HAP-1 (cell line): ENCODE measurements around the gene NPAS2.

ENCODE experiments used
- DNase-seq, 2 experiments: peaks; one replicate each; pipeline ENCODE4 v3.0.0-alpha.2; 2016 to 2020; ENCODE audit warnings: low spot score in 2 of 2
- H3K27me3 ChIP-seq: fragments of 250-450 bp; sonication (Bioruptor Pico); 2 replicates; pipeline ENCODE4 v1.5.1; 2020; ENCODE audit warnings: low read depth, mild to moderate bottlenecking, moderate library complexity
- H3K36me3 ChIP-seq: fragments of 250-450 bp; sonication (Bioruptor Pico); replicated peaks from 2 replicates; pipeline ENCODE4 v1.5.1; 2020; ENCODE audit warnings: mild to moderate bottlenecking
- H3K4me1 ChIP-seq: fragments of 250-450 bp; sonication (Bioruptor Pico); 2 replicates; pipeline ENCODE4 v1.5.1; 2020; ENCODE audit warnings: mild to moderate bottlenecking
- H3K4me3 ChIP-seq: fragments of 250-450 bp; sonication (Bioruptor Pico); 2 replicates; pipeline ENCODE4 v1.5.1; 2020; ENCODE audit warnings: mild to moderate bottlenecking, moderate library complexity
- H3K9me3 ChIP-seq: fragments of 250-450 bp; sonication (Bioruptor Pico); 2 replicates; pipeline ENCODE4 v1.5.1; 2020; ENCODE audit warnings: mild to moderate bottlenecking, moderate library complexity
- in situ Hi-C: fragments of 300-500 bp; cut with MboI; formaldehyde crosslinking; loops from 3 replicates; pipeline ENCODE4 v1.14.3; 2020; ENCODE audit warnings: low sequenced_read_pairs, inconsistent platforms, mixed read lengths

Gene NPAS2

DNA sequence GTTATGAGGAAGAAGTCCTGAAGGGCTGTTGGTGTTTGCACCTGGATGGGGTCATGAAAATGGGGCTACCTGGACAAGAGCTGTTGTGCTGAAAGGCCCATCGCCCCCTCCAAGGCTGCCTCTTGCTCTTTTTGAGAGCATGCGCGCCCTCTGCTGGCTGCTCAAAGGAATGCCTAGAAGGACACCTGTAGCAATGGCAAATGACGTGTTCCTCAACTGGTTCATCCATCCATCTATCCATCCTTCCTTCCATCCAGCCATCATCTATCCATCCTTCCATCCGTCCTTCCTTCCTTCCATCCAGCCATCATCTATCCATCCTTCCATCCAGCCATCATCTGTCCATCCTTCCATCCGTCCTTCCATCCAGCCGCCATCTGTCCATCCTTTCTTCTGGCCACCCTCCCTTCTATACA is 165.0 kb downstream of the NPAS2 start:
- peak; percentile 67 to 85 for DNase-seq
- Histone ChIP-seq H3K4me1 (no peaks in the 10 kb centered on the region), H3K36me3 (no peaks in the 10 kb centered on the region), H3K4me3 (no peak overlapping the region), H3K9me3 (no peaks in the 10 kb centered on the region), H3K27me3 (no peaks in the 10 kb centered on the region)
- in situ Hi-C loops, result loop anchor here (25.0 kb wide), 1 partner anchor 573 kb away; the partner anchor contains the start of gene CHST10

DNA sequence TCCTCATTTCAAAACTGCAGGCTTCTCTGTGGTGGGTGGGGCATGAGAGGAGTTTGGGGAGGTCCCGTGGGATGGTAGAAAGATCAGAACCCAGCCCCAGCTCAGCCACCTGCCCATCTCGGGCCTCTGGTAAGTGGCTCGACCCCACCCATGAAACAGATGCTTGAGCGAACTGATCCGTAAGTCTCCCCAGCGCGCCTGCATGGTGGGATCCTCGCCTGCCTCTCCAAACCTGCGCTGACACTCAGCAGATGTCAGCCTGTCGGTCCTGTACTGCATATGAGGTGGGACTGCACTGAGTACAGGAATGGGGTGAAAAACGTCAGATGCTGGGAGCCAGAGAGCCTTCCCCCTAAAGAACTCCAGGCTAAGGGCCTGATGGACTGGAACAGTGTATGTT is 166.2 kb downstream of the NPAS2 start:
- no peaks in the 10 kb centered on the region for H3K27me3 ChIP-seq
- no peak overlapping the region for H3K4me3 ChIP-seq
- no peak for DNase-seq
- H3K4me1 ChIP-seq, result no peaks in the 10 kb centered on the region
- no peaks in the 10 kb centered on the region for H3K9me3 ChIP-seq
- in situ Hi-C loops, result loop anchor here (25.0 kb wide), 1 partner anchor 574 kb away; the partner anchor contains the start of gene CHST10
- no peaks in the 10 kb centered on the region for H3K36me3 ChIP-seq

GRCh38 chr2:100987536-100987935 is 167.6 kb downstream of the NPAS2 start:
- Histone ChIP-seq H3K4me3 (no peak overlapping the region), H3K4me1 (no peaks in the 10 kb centered on the region), H3K9me3 (no peaks in the 10 kb centered on the region), H3K36me3 (no peaks in the 10 kb centered on the region), H3K27me3 (no peaks in the 10 kb centered on the region)
- DNase-seq, result no peak
- in situ Hi-C loops, result loop anchor here (25.0 kb wide), 1 partner anchor 575 kb away; the partner anchor contains the start of gene CHST10

DNA sequence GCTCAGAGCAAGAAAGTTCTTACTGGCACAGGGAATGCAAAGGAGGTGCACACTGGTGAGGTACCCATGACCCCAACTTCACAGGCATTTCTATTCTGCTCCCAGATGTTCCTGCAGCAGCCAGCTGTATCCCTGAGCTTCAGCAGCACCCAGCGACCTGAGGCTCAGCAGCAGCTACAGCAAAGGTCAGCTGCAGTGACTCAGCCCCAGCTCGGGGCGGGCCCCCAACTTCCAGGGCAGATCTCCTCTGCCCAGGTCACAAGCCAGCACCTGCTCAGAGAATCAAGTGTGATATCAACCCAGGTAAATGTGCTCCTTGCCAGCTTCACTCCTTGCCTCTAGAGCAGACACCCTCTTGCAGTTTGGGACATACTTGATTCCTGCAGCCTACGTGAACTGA is 168.0 kb downstream of the NPAS2 start:
- DNase-seq, result no peak
- no peaks in the 10 kb centered on the region for H3K27me3 ChIP-seq
- H3K4me1 ChIP-seq, result no peaks in the 10 kb centered on the region
- no peaks in the 10 kb centered on the region for H3K36me3 ChIP-seq
- in situ Hi-C loops, result loop anchor here (25.0 kb wide), 1 partner anchor 576 kb away; the partner anchor contains the start of gene CHST10
- H3K9me3 ChIP-seq, result no peaks in the 10 kb centered on the region
- no peak overlapping the region for H3K4me3 ChIP-seq

GRCh38 chr2:100988630-100989417 is 168.9 kb downstream of the NPAS2 start:
- H3K27me3 ChIP-seq, result no peaks in the 10 kb centered on the region
- DNase-seq, result no peak
- no peaks in the 10 kb centered on the region for H3K9me3 ChIP-seq
- no peaks in the 10 kb centered on the region for H3K36me3 ChIP-seq
- in situ Hi-C loops, result loop anchor here (25.0 kb wide), 1 partner anchor 577 kb away; the partner anchor contains the start of gene CHST10
- no peak overlapping the region for H3K4me3 ChIP-seq
- no peaks in the 10 kb centered on the region for H3K4me1 ChIP-seq

GRCh38 chr2:100989666-100990065 is 169.7 kb downstream of the NPAS2 start:
- H3K9me3 ChIP-seq, result no peaks in the 10 kb centered on the region
- no peak for DNase-seq
- H3K4me1 ChIP-seq, result no peaks in the 10 kb centered on the region
- no peak overlapping the region for H3K4me3 ChIP-seq
- no peaks in the 10 kb centered on the region for H3K36me3 ChIP-seq
- H3K27me3 ChIP-seq, result no peaks in the 10 kb centered on the region
- in situ Hi-C loops, result loop anchor here (5.0 to 25.0 kb wide), 3 partner anchors 257 to 577 kb away; partner anchors contain the start of gene CHST10

DNA sequence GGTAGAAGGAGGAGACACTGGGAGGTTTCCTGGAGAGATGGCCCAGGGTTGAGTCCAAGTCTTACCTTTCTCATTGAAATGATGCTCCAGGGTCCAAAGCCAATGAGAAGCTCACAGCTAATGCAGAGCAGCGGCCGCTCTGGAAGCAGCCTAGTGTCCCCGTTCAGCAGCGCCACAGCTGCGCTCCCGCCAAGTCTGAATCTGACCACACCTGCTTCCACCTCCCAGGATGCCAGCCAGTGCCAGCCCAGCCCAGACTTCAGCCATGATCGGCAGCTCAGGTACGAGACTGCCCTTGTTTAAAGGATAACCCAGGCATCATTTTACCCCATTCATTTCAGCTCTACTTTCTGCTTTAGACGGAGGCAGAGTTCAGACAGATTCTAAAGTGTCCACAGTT is 170.2 kb downstream of the NPAS2 start:
- DNase-seq, result no peak
- no peak overlapping the region for H3K4me3 ChIP-seq
- in situ Hi-C loops, result loop anchor here (5.0 to 25.0 kb wide), 3 partner anchors 258 to 578 kb away; partner anchors contain the start of gene CHST10
- no peaks in the 10 kb centered on the region for H3K27me3 ChIP-seq
- H3K36me3 ChIP-seq, result no peaks in the 10 kb centered on the region; the same call in 1 of the 2 replicates
- H3K9me3 ChIP-seq, result no peaks in the 10 kb centered on the region
- H3K4me1 ChIP-seq, result no peaks in the 10 kb centered on the region

DNA sequence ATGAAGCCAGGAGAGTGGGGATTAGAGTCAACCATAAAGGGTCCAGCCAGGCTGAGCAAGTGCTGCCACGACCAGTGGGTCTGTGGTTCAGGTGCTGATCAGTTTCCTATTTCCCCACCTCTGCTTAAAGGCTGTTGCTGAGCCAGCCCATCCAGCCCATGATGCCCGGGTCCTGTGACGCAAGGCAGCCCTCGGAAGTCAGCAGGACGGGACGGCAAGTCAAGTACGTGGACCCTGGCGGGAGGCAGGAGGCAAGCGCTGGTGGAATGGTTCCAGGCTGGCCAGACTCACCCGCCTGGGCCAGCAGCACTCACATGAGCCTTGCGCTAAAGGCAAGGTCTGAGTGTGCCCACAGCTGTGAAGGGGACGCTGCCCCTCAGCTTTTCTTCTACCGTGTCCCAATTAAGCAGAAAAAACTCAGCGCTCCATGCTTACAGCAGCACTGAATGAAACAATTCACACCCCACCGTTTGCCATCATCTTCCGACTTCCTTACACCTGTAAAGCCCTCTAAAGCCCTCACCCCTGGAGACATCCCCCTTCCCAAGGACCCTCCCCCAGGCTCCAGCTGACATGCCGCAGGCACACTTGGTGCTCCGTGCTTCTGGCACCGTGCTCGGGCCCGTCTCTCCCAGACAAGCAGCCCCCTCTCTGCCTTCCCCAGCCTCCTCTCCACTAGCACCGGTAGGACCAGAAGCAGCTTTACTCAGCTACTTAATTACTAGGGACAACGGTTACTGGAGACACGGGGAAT is 170.9 kb downstream of the NPAS2 start:
- Histone ChIP-seq H3K4me1 (no peaks in the 10 kb centered on the region; the same call in 1 of the 2 replicates), H3K4me3 (no peak overlapping the region), H3K27me3 (no peaks in the 10 kb centered on the region), H3K9me3 (no peaks in the 10 kb centered on the region), H3K36me3 (no peaks in the 10 kb centered on the region; the same call in 1 of the 2 replicates)
- DNase-seq, result no peak
- in situ Hi-C loops, result loop anchor here (5.0 to 25.0 kb wide), 3 partner anchors 259 to 579 kb away; partner anchors contain the start of gene CHST10

DNA sequence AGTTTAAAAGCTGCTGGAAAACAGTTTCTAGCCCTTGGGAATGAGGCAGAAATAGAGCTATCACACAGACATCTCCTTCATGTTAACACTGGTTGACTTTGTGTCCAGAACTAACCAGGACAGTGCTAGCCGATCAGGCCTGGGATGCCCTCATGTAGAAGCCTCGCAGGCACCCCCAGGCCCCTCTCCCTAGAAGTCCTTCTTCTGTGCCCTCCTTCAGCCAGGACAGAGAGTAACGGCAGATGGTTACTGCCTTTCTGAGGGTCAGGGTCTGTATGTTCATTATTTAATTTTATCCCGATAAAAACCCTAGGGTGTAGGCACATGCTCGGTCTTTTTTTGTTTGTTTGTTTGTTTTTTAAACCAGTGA is 171.4 kb downstream of the NPAS2 start:
- H3K4me1 ChIP-seq, result peaks cover 4% of the 10 kb centered on the region
- in situ Hi-C loops, result loop anchor here (5.0 to 25.0 kb wide), 3 partner anchors 259 to 579 kb away; partner anchors contain the start of gene CHST10
- H3K4me3 ChIP-seq, result no peak overlapping the region
- H3K27me3 ChIP-seq, result no peaks in the 10 kb centered on the region
- no peaks in the 10 kb centered on the region; the same call in 1 of the 2 replicates for H3K36me3 ChIP-seq
- H3K9me3 ChIP-seq, result no peaks in the 10 kb centered on the region
- no peak for DNase-seq

GRCh38 chr2:100992262-100992661 is 172.3 kb downstream of the NPAS2 start:
- Histone ChIP-seq H3K9me3 (no peaks in the 10 kb centered on the region), H3K4me1 (peaks cover 7% of the 10 kb centered on the region), H3K36me3 (peaks cover 3% of the 10 kb centered on the region), H3K4me3 (no peak overlapping the region), H3K27me3 (no peaks in the 10 kb centered on the region)
- in situ Hi-C loops, result loop anchor here (5.0 to 25.0 kb wide), 3 partner anchors 260 to 580 kb away; partner anchors contain the start of gene CHST10
- no peak for DNase-seq

DNA sequence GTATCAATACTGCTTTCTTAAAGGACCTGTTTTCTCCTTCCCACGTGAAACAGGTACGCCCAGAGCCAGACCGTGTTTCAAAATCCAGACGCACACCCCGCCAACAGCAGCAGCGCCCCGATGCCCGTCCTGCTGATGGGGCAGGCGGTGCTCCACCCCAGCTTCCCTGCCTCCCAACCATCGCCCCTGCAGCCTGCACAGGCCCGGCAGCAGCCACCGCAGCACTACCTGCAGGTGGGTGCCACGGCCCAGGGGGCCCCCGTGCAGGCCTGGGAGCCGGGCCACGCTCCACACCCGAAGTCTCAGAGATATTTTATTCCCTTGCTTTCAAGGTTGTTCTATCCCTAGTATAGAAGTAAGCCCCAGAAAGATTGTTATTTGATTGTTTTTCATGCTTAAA is 173.4 kb downstream of the NPAS2 start:
- no peak for DNase-seq
- peaks cover 10% of the 10 kb centered on the region for H3K4me1 ChIP-seq
- no peaks in the 10 kb centered on the region for H3K27me3 ChIP-seq
- in situ Hi-C loops, result loop anchor here (5.0 to 25.0 kb wide), 3 partner anchors 261 to 581 kb away; partner anchors contain the start of gene CHST10
- peaks cover 3% of the 10 kb centered on the region for H3K36me3 ChIP-seq
- H3K9me3 ChIP-seq, result no peaks in the 10 kb centered on the region
- H3K4me3 ChIP-seq, result no peak overlapping the region

DNA sequence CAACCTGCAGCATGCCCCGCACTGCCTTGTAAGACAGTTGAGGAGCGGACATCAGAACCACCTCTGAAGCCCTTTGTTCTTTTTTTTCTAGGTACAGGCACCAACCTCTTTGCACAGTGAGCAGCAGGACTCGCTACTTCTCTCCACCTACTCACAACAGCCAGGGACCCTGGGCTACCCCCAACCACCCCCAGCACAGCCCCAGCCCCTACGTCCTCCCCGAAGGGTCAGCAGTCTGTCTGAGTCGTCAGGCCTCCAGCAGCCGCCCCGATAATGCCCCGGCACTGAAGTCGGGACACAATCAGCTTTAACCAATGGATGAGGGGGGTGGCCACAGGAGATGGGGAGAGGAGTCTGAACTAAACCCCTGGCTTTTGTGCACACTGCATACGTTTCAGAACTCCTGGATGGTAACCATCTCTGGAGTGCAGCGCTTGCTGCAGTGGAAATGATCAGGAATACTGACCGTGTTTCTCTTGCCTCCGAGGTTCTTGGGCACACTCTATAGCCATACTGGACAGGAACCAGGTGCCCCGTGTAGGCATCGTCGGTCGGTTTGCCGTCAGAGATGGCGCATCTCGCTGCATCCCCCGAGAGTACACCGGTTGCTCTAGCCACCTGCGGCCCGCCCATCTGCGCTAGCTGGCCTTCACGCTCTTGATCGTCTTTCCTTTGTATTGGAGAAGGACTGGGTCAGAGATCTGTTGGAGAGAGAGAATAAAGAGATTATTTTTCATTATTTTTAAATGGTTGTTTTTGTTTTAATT is 175.6 kb downstream of the NPAS2 start:
- in situ Hi-C loops, result loop anchor here (25.0 kb wide), 1 partner anchor 583 kb away; the partner anchor contains the start of gene CHST10
- H3K9me3 ChIP-seq, result no peaks in the 10 kb centered on the region
- peak in 1 of 2 experiments; percentile 7 for DNase-seq
- no peaks in the 10 kb centered on the region for H3K27me3 ChIP-seq
- no peak overlapping the region for H3K4me3 ChIP-seq
- peaks cover 10% of the 10 kb centered on the region for H3K4me1 ChIP-seq
- H3K36me3 ChIP-seq, result peaks cover 3% of the 10 kb centered on the region
